HepG2 (cell line): Measurements from ENCODE around the gene KLHL12. TPM values are rescaled to one million over a fixed set of nuclear protein-coding genes. Genes with fewer than 3 reads are reported as not detected.

Experiments used
- CENPT ChIP-seq: sonication (generic); formaldehyde crosslinking; IDR thresholded peaks from 2 replicates; pipeline ENCODE4 v1.8.0; 2022; ENCODE audit warnings: low read depth, mild to moderate bottlenecking, moderate library complexity, missing genetic modification reagents
- CHCHD3 ChIP-seq: sonication (generic); formaldehyde crosslinking; IDR thresholded peaks from 2 replicates; pipeline ENCODE4 v1.8.0; 2022; ENCODE audit warnings: mild to moderate bottlenecking, missing genetic modification reagents, moderate library complexity
- EHMT2 ChIP-seq: fragments of 200-600 bp; sonication (generic); IDR thresholded peaks from 2 replicates; pipeline ENCODE4 v1.7.0; 2017; ENCODE audit warnings: antibody characterized with exemption, low read depth, low read length, borderline replicate concordance
- IRX3 ChIP-seq: sonication (generic); formaldehyde crosslinking; IDR thresholded peaks from 2 replicates; pipeline ENCODE4 v1.8.1; 2023; ENCODE audit warnings: mild to moderate bottlenecking, low read depth, missing genetic modification reagents, borderline replicate concordance
- MATR3 ChIP-seq: sonication (generic); formaldehyde crosslinking; IDR thresholded peaks from 2 replicates; pipeline ENCODE4 v1.4.0; 2020; ENCODE audit warnings: missing genetic modification reagents
- MTF1 ChIP-seq: sonication (generic); formaldehyde crosslinking; IDR thresholded peaks from 2 replicates; pipeline ENCODE4 v1.5.0; 2020; ENCODE audit warnings: missing genetic modification reagents
- NCOR1 ChIP-seq: fragments of 200-600 bp; sonication (generic); IDR thresholded peaks from 2 replicates; pipeline ENCODE4 v1.7.0; 2017; ENCODE audit warnings: antibody characterized with exemption, low read length, borderline replicate concordance
- PCBP1 ChIP-seq: fragments of 200-400 bp; formaldehyde crosslinking; IDR thresholded peaks from 2 replicates; pipeline ENCODE4 v1.6.1; 2017; ENCODE audit warnings: mild to moderate bottlenecking, low read depth, low read length, borderline replicate concordance
- RBM22 ChIP-seq: fragments of 200-400 bp; formaldehyde crosslinking; optimal IDR thresholded peaks from 2 replicates; pipeline ENCODE3; 2017; ENCODE audit warnings: mild to moderate bottlenecking, low read length, moderate library complexity
- RORA ChIP-seq: sonication (generic); formaldehyde crosslinking; IDR thresholded peaks from 2 replicates; pipeline ENCODE4 v1.5.0; 2020; ENCODE audit warnings: mild to moderate bottlenecking, missing genetic modification reagents, moderate library complexity
- SMC3 ChIP-seq: IDR thresholded peaks from 2 replicates; pipeline ENCODE4 v1.6.1; 2011; ENCODE audit warnings: low read length, improper control_type of control experiment
- SOX5 ChIP-seq: IDR thresholded peaks from 2 replicates; pipeline ENCODE4 v1.6.1; 2016; ENCODE audit warnings: borderline replicate concordance
- ZBTB21 ChIP-seq: sonication (generic); formaldehyde crosslinking; IDR thresholded peaks from 2 replicates; pipeline ENCODE4 v1.4.0; 2020; ENCODE audit warnings: missing genetic modification reagents
- ZC3H4 ChIP-seq: sonication (generic); formaldehyde crosslinking; IDR thresholded peaks from 2 replicates; pipeline ENCODE4 v1.4.0; 2020; ENCODE audit warnings: missing genetic modification reagents, borderline replicate concordance
- ZFP1 ChIP-seq: IDR thresholded peaks from 2 replicates; pipeline ENCODE4 v1.6.1; 2016
- ZFY ChIP-seq: sonication (generic); formaldehyde crosslinking; IDR thresholded peaks from 2 replicates; pipeline ENCODE4 v1.4.0; 2020; ENCODE audit warnings: missing genetic modification reagents
- ZNF101 ChIP-seq: sonication (generic); formaldehyde crosslinking; IDR thresholded peaks from 2 replicates; pipeline ENCODE4 v1.4.0; 2020; ENCODE audit warnings: mild to moderate bottlenecking, low read depth, missing genetic modification reagents, borderline replicate concordance
- ZNF121 ChIP-seq: sonication (generic); formaldehyde crosslinking; IDR thresholded peaks from 2 replicates; pipeline ENCODE4 v1.5.0; 2020; ENCODE audit warnings: mild to moderate bottlenecking, missing genetic modification reagents
- ZNF343 ChIP-seq: sonication (generic); formaldehyde crosslinking; IDR thresholded peaks from 2 replicates; pipeline ENCODE4 v1.4.0; 2020; ENCODE audit warnings: mild to moderate bottlenecking, missing genetic modification reagents
- ZNF570 ChIP-seq: sonication (generic); formaldehyde crosslinking; IDR thresholded peaks from 2 replicates; pipeline ENCODE4 v1.4.0; 2020; ENCODE audit warnings: mild to moderate bottlenecking, missing genetic modification reagents, borderline replicate concordance
- ZNF737 ChIP-seq: sonication (generic); formaldehyde crosslinking; IDR thresholded peaks from 2 replicates; pipeline ENCODE4 v1.5.0; 2020; ENCODE audit warnings: missing genetic modification reagents, mild to moderate bottlenecking, borderline replicate concordance
- polyA plus RNA-seq, 8 experiments: library from polyadenylated mRNA; depleted of rRNA in 3 of 8; stranded (reverse) in 7 of 8; unstranded in 1 of 8; fragments of >200 nt; fragmentation: Illumina TruSeq in 4 of 8; extraction: Trizol in 4 of 8; gene quantifications; 2 replicates each; pipeline versions ENCODE4 v1.2.1 to v1.2.3, GENCODE V29; 2011 to 2016; ENCODE audit warnings: low read depth in 4 of 8, missing spikeins in 1 of 8, mixed read lengths in 1 of 8; ENCODE audit not compliant: insufficient read depth in 1 of 8
- total RNA-seq, 5 experiments: library from RNA; depleted of rRNA; stranded (reverse); fragments of >200 nt; fragmentation: Illumina TruSeq; extraction: Trizol; gene quantifications; 2 replicates each; pipeline ENCODE4 v1.2.3, GENCODE V29; 2016; ENCODE audit warnings: low read depth in 1 of 5
- TF ChIP-seq, protein P1 (sequence below): sonication (generic); formaldehyde crosslinking; IDR thresholded peaks from 2 replicates; pipeline ENCODE4 v1.4.0; 2020; ENCODE audit warnings: mild to moderate bottlenecking, missing genetic modification reagents, borderline replicate concordance
- TF ChIP-seq, protein P2 (sequence below), 2 experiments: sonication (generic) in 1 of 2; formaldehyde crosslinking in 1 of 2; IDR thresholded peaks; 2 replicates each; pipeline versions ENCODE4 v1.4.0 to v1.6.1; 2018 to 2020; ENCODE audit warnings: missing genetic modification reagents in 2 of 2, borderline replicate concordance in 1 of 2, low read depth in 1 of 2, mild to moderate bottlenecking in 1 of 2, missing biosample characterization in 1 of 2
- TF ChIP-seq, protein P3 (sequence below): sonication (generic); IDR thresholded peaks from 2 replicates; pipeline ENCODE4 v1.6.1; 2016; ENCODE audit warnings: low read depth, borderline replicate concordance
- TF ChIP-seq, protein P4 (sequence below): sonication (generic); formaldehyde crosslinking; conservative IDR thresholded peaks from 2 replicates; pipeline ENCODE4 v1.8.1; 2023; ENCODE audit warnings: missing genetic modification reagents

The KLHL12 gene
- total and polyA plus RNA-seq, 2 of the 13 experiments (the other 11 are each of a cell fraction or from before 2014, with no cell fraction given) = 19.2 to 25.2 TPM

DNA sequence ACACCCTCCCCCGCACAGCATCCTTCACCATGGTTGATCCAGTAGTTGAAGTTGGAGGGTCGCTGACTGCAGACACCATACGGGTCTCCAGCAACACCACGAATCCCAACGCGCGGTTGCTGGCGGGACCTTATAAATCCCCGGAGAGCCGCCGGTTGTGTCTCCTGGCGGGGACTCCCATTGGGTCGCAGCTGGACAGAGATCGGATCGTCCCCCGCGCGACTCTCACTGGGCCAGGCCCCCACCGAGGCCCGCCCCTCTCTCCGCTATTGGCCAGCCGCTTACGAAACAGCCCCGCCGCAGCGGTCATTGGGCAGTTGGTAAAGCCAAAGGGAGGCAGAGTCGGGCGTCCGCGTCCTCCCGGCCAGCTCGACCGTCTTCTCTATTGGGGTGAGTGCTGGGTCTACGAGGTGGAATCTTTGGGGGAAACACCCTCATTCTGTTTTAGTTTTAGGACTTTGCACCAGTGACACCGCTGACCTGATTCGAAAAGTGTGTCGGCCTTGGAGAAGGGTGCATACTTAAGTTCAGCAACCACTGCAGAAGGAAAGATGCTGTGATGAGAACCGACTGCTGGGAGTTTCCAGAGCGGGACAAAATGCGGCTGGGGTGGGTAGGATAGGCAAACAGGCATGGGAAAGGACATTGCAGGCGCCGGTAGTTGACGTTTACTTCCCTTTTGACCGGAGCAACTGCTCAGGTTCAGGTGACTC is 65.5 kb downstream of the KLHL12 start (continued):
- TF ChIP-seq, protein P1, sequence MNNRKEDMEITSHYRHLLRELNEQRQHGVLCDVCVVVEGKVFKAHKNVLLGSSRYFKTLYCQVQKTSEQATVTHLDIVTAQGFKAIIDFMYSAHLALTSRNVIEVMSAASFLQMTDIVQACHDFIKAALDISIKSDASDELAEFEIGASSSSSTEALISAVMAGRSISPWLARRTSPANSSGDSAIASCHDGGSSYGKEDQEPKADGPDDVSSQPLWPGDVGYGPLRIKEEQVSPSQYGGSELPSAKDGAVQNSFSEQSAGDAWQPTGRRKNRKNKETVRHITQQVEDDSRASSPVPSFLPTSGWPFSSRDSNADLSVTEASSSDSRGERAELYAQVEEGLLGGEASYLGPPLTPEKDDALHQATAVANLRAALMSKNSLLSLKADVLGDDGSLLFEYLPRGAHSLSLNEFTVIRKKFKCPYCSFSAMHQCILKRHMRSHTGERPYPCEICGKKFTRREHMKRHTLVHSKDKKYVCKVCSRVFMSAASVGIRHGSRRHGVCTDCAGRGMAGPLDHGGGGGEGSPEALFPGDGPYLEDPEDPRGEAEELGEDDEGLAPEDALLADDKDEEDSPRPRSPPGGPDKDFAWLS (CRISPR knock-in tag) = no peak
- TF ChIP-seq NCOR1 (peak; percentile 33; the same call in 1 of the 2 replicates), ZNF121 (CRISPR knock-in tag) (no peak; the same call in 1 of the 2 replicates), RBM22 (no peak), CENPT (CRISPR knock-in tag) (no peak), CHCHD3 (CRISPR knock-in tag) (no peak), ZNF101 (CRISPR knock-in tag) (no peak), PCBP1 (no peak), ZNF343 (CRISPR knock-in tag) (no peak), MTF1 (CRISPR knock-in tag) (no peak), MATR3 (CRISPR knock-in tag) (no peak), ZBTB21 (CRISPR knock-in tag) (no peak), SMC3 (no peak), SOX5 (no peak; the same call in 1 of the 2 replicates), ZNF737 (no peak), RORA (CRISPR knock-in tag) (no peak), ZNF570 (CRISPR knock-in tag) (no peak), ZFY (CRISPR knock-in tag) (peak; percentile 31; the same call in 1 of the 2 replicates), ZFP1 (CRISPR knock-in tag) (no peak), ZC3H4 (no peak), EHMT2 (no peak), IRX3 (no peak)
- TF ChIP-seq, protein P2, sequence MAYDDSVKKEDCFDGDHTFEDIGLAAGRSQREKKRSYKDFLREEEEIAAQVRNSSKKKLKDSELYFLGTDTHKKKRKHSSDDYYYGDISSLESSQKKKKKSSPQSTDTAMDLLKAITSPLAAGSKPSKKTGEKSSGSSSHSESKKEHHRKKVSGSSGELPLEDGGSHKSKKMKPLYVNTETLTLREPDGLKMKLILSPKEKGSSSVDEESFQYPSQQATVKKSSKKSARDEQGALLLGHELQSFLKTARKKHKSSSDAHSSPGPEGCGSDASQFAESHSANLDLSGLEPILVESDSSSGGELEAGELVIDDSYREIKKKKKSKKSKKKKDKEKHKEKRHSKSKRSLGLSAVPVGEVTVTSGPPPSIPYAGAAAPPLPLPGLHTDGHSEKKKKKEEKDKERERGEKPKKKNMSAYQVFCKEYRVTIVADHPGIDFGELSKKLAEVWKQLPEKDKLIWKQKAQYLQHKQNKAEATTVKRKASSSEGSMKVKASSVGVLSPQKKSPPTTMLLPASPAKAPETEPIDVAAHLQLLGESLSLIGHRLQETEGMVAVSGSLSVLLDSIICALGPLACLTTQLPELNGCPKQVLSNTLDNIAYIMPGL (CRISPR knock-in tag; IDR thresholded peaks at IDR 0.05; ENCODE audit: borderline replicate concordance in 1 of 2, low read depth in 1 of 2) = peak in 1 of 2 experiments; percentile 21; a peak in 1 of 4 replicates
- TF ChIP-seq, protein P3, sequence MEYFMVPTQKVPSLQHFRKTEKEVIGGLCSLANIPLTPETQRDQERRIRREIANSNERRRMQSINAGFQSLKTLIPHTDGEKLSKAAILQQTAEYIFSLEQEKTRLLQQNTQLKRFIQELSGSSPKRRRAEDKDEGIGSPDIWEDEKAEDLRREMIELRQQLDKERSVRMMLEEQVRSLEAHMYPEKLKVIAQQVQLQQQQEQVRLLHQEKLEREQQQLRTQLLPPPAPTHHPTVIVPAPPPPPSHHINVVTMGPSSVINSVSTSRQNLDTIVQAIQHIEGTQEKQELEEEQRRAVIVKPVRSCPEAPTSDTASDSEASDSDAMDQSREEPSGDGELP = peak; percentile 70; the same call in 1 of the 2 replicates
- TF ChIP-seq, protein P4, sequence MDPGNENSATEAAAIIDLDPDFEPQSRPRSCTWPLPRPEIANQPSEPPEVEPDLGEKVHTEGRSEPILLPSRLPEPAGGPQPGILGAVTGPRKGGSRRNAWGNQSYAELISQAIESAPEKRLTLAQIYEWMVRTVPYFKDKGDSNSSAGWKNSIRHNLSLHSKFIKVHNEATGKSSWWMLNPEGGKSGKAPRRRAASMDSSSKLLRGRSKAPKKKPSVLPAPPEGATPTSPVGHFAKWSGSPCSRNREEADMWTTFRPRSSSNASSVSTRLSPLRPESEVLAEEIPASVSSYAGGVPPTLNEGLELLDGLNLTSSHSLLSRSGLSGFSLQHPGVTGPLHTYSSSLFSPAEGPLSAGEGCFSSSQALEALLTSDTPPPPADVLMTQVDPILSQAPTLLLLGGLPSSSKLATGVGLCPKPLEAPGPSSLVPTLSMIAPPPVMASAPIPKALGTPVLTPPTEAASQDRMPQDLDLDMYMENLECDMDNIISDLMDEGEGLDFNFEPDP = no peak
